Activated T-cell treated with anti-CD3 and anti-CD28 coated beads, Interleukin-2, amount 50 U/mL, for 24 hours (primary cell): ENCODE data around the gene PDE9A.

Experiments used
- DNase-seq: peaks from one replicate; pipeline ENCODE4 v3.0.0-alpha.2; 2020
- H3K27ac Mint-ChIP-seq: 2 replicates; pipeline ENCODE4 v1.8.0; 2020; ENCODE audit warnings: mild to moderate bottlenecking, mixed read lengths
- H3K27me3 Mint-ChIP-seq: 2 replicates; pipeline ENCODE4 v1.8.0; 2020; ENCODE audit warnings: mixed read lengths
- H3K36me3 Mint-ChIP-seq: 2 replicates; pipeline ENCODE4 v1.8.0; 2020; ENCODE audit warnings: low read depth, mixed read lengths
- H3K4me1 Mint-ChIP-seq: 2 replicates; pipeline ENCODE4 v1.8.0; 2020; ENCODE audit warnings: low read depth, mixed read lengths
- H3K4me3 Mint-ChIP-seq: 2 replicates; pipeline ENCODE4 v1.8.0; 2020; ENCODE audit warnings: mild to moderate bottlenecking, moderate library complexity, mixed read lengths
- H3K9me3 Mint-ChIP-seq: 2 replicates; pipeline ENCODE4 v1.8.0; 2020; ENCODE audit warnings: mixed read lengths

The PDE9A gene

DNA sequence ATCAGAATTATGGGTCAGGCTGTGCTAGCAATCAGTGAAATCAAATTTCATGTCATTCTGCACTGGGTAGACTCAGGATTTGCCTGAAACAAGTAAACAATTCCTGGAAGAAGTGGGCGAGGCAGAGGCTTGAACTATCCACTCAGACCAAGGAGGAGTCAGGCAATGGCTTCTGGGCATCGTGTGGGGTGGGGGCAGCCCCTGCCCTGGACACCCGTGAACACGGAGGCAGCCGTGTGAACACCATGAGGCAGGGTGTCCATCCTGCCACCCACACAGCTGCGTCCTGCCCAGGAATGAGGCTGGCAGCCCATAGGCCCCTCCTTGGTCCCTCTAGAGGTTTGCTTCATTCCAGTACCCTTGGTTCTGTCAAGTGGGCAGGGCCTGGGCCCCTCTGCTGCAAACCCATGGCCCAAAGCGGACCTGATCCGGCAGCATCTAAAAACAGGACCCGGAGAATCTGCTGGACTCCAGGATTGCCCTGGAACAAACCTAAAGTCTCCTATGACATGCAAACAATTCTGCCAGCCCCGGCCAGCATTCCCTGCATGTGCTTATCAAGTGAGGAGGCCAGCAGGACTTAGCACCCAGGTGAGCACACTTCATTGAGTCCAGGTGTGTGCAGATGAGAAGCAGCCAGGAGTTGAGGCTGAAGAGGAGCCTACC is 69.5 kb downstream of the PDE9A start:
- H3K27me3 Mint-ChIP-seq = no peaks in the 10 kb centered on the region
- no peak overlapping the region for H3K4me3 Mint-ChIP-seq
- no peaks in the 10 kb centered on the region for H3K36me3 Mint-ChIP-seq
- no peak overlapping the region for H3K27ac Mint-ChIP-seq
- H3K9me3 Mint-ChIP-seq = no peaks in the 10 kb centered on the region
- peaks cover 5% of the 10 kb centered on the region for H3K4me1 Mint-ChIP-seq
- DNase-seq = no peak

DNA sequence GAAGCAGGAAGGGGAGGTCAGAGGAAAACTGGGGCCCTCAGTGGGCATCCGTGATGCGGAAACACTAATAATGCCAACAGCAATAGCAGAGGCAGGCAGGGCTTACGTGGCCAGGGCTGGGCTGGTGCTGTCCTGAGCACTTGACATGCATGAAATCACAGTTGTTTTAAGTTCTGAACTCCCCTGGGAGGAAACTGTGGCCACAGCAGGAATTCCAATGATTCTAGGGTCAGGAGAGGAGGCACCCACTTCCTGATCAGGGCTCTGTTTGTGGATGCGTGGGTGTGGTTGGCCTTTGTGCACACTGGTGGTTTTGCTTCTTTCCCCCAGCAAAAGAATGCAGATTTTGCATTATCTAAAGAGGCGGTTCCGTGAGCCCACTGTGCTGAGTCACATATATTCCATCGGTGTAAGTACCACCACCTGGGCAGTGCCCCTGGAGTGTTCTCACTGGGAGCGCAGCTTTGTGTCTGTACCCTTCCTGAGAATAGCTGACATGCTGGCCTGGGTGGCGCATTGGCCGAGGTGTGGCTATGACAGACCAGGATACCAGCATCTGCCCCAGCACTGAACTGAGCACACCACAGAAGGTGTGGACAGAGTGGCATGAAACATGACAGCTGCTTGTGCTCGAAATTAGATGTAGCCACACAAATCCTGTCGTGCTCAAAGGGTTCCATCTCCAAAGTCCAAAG is 71.0 kb downstream of the PDE9A start:
- Mint-ChIP-seq H3K27me3 (no peaks in the 10 kb centered on the region), H3K4me1 (peaks cover 5% of the 10 kb centered on the region), H3K9me3 (no peaks in the 10 kb centered on the region), H3K4me3 (no peak overlapping the region), H3K36me3 (no peaks in the 10 kb centered on the region), H3K27ac (no peak overlapping the region)
- no peak for DNase-seq

DNA sequence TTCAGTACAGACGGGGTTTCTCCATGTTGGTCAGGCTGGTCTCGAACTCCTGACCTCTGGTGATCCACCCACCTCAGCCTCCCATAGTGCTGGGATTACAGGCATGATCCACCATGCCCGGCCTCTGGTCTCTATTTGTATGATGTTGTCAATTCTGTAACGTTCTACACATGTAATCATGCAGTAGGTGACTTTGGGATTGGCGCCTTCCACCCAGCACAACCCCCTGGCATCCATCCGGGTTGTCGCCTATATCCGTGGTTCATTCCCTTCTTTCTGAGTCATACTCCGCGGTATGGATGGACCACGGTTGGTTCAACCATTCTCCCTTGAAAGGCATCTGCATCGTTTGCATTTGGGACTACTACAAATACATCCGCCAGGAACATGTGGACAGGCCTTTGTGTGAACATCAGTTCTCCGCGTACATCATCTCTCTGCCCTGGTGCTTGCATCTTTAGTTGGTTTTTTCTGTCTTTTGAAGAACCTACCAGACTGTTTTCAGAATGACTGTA is 72.1 kb downstream of the PDE9A start:
- Mint-ChIP-seq H3K4me1 (peaks cover 5% of the 10 kb centered on the region), H3K36me3 (no peaks in the 10 kb centered on the region), H3K9me3 (no peaks in the 10 kb centered on the region), H3K27ac (no peak overlapping the region), H3K27me3 (no peaks in the 10 kb centered on the region), H3K4me3 (no peak overlapping the region)
- no peak for DNase-seq

DNA sequence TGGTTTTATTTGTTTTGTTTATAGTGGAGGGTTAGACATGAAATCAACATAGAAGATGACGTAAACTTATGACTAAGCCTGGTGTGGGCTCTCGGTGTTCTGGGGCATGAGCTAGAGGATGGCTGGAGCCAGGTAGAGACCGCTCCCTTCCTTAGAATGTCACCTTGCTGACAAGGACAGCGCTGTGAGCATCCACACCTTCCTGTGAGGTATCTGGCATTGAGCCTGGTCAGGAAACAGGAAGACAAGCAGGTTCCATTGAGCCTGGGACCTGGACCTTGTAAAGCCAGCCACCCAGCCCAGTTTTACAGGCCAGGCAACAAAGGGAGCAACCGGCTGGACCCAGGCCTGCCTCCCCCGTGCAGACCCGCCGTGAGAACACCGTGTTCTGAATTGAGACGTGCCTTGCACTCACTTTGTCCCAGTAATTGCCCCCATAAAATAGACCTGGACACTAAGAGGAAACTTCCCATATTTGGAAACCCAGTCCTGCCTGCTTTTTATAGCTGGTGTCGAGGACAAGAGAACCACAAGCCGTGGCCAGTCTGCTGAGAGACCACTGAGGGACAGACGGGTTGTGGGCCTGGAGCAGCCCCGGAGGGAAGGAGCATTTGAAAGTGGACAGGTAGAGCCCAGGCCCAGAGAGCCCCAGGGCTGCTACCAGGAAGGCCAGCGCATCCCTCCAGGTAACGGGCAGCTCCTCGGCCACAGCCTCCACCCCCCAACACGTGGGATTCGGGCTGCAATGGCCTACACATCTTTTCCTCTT is 78.0 kb downstream of the PDE9A start:
- no peak for DNase-seq
- Mint-ChIP-seq H3K4me3 (no peak overlapping the region), H3K27me3 (no peaks in the 10 kb centered on the region), H3K4me1 (peaks cover 23% of the 10 kb centered on the region), H3K36me3 (no peaks in the 10 kb centered on the region), H3K27ac (no peak overlapping the region), H3K9me3 (no peaks in the 10 kb centered on the region)

DNA sequence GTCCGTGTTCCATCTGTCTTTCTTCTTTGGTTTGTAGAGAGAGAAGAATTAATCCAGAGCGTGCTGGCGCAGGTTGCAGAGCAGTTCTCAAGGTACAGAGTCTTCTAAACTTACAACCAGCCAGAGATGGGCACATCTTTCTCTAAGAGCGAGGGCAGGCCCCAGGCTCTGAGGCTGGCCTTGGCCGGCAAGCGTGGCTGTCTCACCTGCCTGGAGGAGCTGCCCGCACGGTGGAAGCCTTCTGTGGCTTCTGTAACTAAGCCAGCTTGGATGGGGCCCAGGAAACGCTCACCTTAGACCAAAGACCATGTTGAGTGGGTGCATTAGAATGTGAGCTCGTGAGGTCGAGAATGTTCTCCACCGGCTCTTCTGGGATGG is 78.6 kb downstream of the PDE9A start:
- Mint-ChIP-seq H3K36me3 (no peaks in the 10 kb centered on the region), H3K27me3 (no peaks in the 10 kb centered on the region), H3K4me1 (peaks cover 27% of the 10 kb centered on the region), H3K4me3 (no peak overlapping the region), H3K27ac (no peak overlapping the region), H3K9me3 (no peaks in the 10 kb centered on the region)
- DNase-seq = no peak

DNA sequence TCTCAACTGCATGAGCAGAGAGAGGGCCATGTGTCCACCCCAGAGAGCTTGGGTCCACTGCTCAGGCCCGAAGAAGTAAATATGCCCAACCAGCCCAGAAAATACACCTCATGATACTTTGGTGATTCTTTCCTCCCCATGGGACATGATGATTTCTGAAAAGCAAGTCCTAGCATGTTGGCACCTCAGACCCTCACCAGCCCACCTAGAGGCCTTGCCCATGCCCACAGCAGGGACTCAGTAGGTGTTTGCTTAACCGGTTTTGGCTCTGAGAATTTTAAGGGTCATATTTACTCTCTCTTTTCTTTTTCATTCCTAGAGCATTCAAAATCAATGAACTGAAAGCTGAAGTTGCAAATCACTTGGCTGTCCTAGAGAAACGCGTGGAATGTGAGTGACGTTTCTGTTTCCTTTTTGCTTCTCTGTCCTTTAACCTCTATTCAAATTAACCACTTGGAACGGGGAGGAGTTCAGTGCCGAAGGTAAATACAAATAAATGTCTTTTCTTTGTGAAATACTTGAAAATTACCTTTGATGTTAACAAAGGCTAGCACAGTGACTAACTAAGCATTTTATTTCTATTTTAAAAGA is 79.7 kb downstream of the PDE9A start:
- Mint-ChIP-seq H3K27ac (no peak overlapping the region), H3K36me3 (no peaks in the 10 kb centered on the region), H3K4me3 (no peak overlapping the region), H3K9me3 (no peaks in the 10 kb centered on the region), H3K27me3 (no peaks in the 10 kb centered on the region), H3K4me1 (peaks cover 38% of the 10 kb centered on the region)
- no peak for DNase-seq

DNA sequence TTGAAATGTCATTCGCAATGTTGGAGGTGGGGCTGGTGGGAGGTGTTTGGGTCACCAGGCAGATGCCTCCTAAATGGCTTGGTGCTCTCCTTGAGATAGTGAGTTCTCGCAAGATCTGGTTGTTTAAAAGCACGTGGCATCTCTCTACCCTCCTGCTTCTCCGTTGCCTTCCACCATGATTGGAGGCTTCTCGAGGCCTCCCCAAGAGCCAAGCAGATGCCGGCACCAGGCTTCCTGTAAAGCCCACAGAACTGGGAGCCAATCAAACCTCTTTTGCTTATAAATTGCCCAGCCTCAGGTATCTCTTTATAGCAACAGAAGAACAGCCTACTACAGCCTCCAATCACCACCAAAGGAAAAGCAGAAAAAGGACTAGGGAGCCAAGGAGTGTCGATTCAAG is 80.5 kb downstream of the PDE9A start:
- Mint-ChIP-seq H3K36me3 (no peaks in the 10 kb centered on the region), H3K27ac (no peak overlapping the region), H3K9me3 (no peaks in the 10 kb centered on the region), H3K27me3 (no peaks in the 10 kb centered on the region), H3K4me1 (peaks cover 44% of the 10 kb centered on the region), H3K4me3 (no peak overlapping the region)
- no peak for DNase-seq

DNA sequence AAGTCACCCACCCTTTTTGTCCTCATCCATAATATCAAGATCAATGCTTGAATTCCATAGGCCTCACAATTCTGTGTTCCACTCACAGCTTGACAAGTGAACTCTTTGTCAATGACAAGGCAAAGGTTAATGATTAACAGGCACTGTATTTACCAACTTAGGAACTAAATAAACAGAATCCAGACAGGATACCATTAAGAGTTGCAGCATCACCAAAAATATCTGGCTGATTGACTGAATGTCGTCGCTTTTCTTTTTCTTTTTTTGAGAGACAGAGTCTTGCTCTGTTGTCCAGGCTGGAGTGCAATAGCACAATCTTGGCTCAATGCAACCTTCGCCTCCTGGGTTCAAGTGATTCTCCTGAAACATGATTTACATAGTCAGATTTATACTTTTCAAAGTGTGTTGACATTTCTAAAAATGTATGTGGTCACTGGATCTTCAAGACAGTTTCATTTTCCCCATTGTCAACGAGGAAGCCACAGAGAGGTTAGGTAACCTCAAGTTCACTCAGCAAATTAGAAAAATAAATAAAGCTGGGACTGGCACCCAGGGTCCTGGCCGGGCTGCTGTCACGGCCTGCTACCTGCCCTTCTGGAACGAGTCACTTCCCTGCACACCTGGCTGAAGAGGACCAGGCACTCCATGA is 81.0 kb downstream of the PDE9A start:
- H3K4me1 Mint-ChIP-seq = peaks cover 45% of the 10 kb centered on the region
- H3K9me3 Mint-ChIP-seq = no peaks in the 10 kb centered on the region
- no peak for DNase-seq
- no peaks in the 10 kb centered on the region for H3K27me3 Mint-ChIP-seq
- no peaks in the 10 kb centered on the region for H3K36me3 Mint-ChIP-seq
- H3K4me3 Mint-ChIP-seq = no peak overlapping the region
- no peak overlapping the region for H3K27ac Mint-ChIP-seq

DNA sequence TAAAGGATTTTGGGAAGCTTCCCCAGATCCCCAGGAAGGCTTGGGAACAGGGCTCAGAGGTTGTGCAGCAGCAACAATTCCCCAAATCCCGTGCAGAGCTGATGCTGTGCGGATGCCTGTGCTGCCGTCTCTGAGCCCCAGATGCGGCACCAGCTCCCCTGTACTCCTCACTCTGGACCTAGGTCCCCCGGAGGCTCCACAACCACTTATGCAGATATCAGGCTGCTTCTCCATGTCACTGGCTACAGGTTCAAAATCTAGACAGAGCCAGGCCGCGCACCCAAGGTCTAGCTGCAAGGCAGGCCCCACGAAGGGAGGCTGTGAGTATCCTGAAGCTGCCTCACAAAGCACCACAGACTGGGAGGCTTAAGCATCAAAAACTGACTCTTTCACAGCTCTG is 81.6 kb downstream of the PDE9A start:
- Mint-ChIP-seq H3K36me3 (no peaks in the 10 kb centered on the region), H3K4me3 (no peak overlapping the region), H3K4me1 (peaks cover 45% of the 10 kb centered on the region), H3K9me3 (no peaks in the 10 kb centered on the region), H3K27me3 (no peaks in the 10 kb centered on the region), H3K27ac (no peak overlapping the region)
- DNase-seq = no peak

DNA sequence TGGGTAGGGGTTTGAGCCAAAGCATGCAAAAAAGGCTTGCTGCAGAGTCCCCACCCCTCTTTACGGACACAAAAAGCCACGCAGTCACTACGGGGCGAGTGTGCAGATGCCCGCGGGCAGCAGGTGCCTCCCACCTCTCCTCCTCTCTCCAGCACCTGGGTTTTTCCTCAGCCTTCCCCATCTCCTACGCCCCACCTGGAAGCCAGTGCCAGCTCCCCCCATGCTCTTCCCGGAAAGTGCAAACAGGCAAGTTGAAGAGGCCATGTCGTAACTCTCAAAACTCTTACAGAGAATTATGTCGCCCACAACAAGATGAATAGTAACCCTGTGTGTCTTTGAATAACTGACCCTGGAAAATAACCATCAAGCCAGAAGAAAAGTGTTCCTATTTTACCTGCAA is 82.5 kb downstream of the PDE9A start:
- Mint-ChIP-seq H3K36me3 (no peaks in the 10 kb centered on the region), H3K9me3 (no peaks in the 10 kb centered on the region), H3K4me3 (no peak overlapping the region), H3K27me3 (no peaks in the 10 kb centered on the region), H3K4me1 (peaks cover 45% of the 10 kb centered on the region), H3K27ac (no peak overlapping the region)
- no peak for DNase-seq

DNA sequence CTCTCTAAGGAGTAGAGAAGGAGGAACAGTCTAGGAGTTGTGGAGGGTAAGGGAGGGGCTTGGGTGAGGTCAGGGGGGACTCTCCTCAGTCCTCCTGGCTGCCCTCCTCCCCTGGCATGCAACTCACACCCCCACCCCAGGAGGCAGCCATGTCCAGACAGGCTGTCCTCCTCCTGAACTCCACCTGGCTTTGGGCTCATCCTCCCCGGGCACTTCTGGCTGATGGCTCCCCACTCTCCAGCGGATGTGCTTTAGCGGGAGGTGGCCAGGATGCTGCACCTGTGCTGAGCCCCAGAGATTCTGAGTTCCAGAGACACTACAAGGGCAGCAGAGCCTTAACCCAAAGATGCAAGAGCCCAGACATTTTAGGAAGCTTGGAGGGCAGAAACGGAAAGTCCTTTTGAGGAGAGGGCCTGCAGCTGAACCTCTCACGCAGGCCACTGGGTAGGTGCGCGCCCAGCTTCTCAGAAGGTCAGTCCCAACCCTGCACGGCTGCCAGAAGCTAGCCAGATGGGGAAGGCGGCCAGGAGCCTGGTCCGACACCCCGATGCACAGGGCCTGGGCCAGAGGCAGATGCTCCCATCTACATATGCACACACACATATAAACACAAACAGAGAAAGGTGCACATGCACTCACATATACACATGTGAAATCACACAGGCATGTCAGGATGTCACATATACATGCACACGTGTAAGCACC is 83.4 kb downstream of the PDE9A start:
- no peaks in the 10 kb centered on the region for H3K9me3 Mint-ChIP-seq
- no peak overlapping the region for H3K4me3 Mint-ChIP-seq
- H3K36me3 Mint-ChIP-seq = no peaks in the 10 kb centered on the region
- peaks cover 45% of the 10 kb centered on the region for H3K4me1 Mint-ChIP-seq
- DNase-seq = no peak
- H3K27ac Mint-ChIP-seq = no peak overlapping the region
- no peaks in the 10 kb centered on the region for H3K27me3 Mint-ChIP-seq

DNA sequence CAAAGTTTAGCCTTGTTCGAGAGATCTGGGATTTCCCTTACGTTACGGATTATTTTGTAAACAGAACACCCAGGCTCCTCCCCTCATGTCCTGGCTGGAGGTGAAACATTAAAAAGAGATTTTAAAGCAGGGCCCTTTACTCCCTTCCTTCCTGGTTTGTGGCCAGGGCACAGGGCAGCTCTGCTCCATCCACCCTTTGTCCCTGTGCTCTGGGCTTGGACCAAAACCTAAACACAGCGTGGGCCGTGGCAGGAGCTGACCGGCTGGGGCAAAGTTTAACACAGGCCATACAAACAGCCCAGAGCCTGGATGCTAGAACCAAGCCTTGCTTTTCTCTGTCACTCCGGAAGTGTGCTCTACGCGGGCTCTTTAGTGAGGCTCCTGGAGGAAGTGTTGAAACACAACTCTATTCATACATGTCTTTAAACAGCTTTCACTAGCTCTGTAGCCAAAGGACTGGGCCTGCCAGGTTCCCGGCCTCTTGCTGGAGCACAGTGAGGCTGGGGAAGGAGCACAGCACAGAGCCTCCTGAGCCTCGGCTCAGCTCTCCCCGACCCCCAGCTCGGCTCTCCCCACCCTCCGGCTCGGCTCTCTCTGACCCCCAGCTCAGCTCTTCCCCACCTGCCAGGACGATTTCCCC is 84.7 kb downstream of the PDE9A start:
- Mint-ChIP-seq H3K4me1 (peaks cover 45% of the 10 kb centered on the region), H3K4me3 (peak overlapping the region; percentile 48), H3K27me3 (no peaks in the 10 kb centered on the region), H3K9me3 (no peaks in the 10 kb centered on the region), H3K36me3 (no peaks in the 10 kb centered on the region), H3K27ac (peak overlapping the region; percentile 94)
- DNase-seq = peak; percentile 57

DNA sequence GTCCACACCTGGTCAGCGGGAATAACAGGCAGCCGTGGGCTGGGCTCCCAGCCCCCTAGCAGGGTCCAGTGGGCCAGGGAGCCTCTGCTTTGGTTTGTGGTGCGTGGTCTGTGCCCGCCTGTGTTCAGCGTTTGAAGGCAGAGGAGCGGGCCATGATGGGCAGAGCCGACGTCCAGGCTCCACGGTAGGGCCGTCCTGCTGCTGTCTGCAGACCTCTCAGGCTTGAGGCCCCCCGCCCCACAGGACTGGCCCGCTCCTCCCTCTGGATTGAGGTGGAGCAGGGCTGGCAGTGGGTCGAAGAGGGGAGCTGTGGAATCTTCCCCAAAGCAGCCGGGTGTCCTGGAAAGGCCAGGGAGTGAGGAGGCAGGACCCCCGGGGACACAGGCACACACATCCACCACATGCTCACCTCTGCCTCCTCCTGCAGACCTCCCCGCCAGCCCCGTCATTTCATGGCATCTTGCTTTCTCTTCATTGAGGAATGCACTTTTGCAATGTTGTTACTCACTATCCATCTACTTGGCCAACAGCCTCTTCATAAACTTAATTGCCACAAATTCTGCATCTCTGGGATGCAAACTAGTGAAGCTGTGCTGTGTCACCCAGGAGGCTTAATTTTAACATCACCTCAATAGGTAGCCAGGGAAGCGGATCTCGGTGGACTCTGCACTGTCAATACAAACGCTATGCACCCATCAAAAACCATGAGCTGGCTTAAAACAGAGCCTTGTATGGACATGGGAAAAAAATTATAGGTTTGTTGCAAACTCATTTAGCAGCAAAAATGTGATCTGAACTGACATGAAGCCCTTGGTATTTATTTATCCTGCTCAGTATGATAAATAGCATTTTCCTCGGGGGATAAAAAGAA is 85.9 kb downstream of the PDE9A start:
- Mint-ChIP-seq H3K27me3 (no peaks in the 10 kb centered on the region), H3K9me3 (no peaks in the 10 kb centered on the region), H3K4me1 (peaks cover 38% of the 10 kb centered on the region), H3K4me3 (no peak overlapping the region), H3K27ac (peak overlapping the region; percentile 22), H3K36me3 (no peaks in the 10 kb centered on the region)
- DNase-seq = no peak
